ENCODE measurements around the gene PRTG.

DNA sequence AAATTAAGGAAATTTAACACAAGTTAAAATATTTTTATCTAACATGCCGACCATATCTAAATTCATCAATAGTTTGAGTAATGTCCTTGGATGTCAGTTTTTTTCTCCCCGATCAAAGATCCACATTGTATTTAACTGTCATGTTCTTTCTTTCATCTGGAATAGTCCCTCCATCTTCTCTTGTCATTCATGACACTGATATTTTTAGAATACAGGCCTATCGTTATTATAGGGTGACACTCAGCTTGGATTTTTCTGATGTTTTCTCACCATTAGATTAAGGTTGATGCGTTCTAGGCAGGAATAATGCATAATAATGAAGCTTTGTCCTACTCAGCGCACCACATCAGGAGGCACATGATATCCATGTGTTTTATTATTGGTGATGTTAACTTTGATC is 141.6 kb downstream of the PRTG start:
- TF ChIP-seq POLR2A (IDR thresholded peaks at IDR 0.05) = no peak
- no peak for TF ChIP-seq CTCF (IDR thresholded peaks at IDR 0.05)
